Activated CD8-positive, alpha-beta T cell treated with anti-CD3 and anti-CD28 coated beads for 36 hours (primary cell): ENCODE measurements around the gene KRTAP12-1. TPM values are rescaled to one million over a fixed set of nuclear protein-coding genes. Genes with fewer than 3 reads are reported as not detected.

ENCODE experiments used
- ATAC-seq: fragments of 200-7000 bp; cut with Tn5 transposase; one replicate; pipeline ENCODE4 v1.10.0; 2021; ENCODE audit warnings: mild to moderate bottlenecking, moderate library complexity
- CTCF ChIA-PET: fragments of 350-600 bp; sonication (Branson Sonifier 250); formaldehyde crosslinking; loops from one replicate; lab custom pipeline; 2021; ENCODE audit warnings: antibody characterized with exemption; lab: Charles Lee
- POLR2A ChIA-PET: fragments of 350-600 bp; sonication (Branson Sonifier 250); formaldehyde crosslinking; loops from one replicate; lab custom pipeline; 2021; ENCODE audit warnings: antibody characterized with exemption; lab: Charles Lee
- DNase-seq: peaks from one replicate; pipeline ENCODE4 v3.0.0-alpha.2; 2020
- H3K27ac Mint-ChIP-seq: one replicate; pipeline ENCODE4 v1.8.0; 2021; ENCODE audit warnings: mild to moderate bottlenecking, mixed read lengths
- H3K27me3 Mint-ChIP-seq: one replicate; pipeline ENCODE4 v1.8.0; 2021; ENCODE audit warnings: mixed read lengths
- H3K36me3 Mint-ChIP-seq: one replicate; pipeline ENCODE4 v1.8.0; 2021; ENCODE audit warnings: low read depth, mixed read lengths
- H3K4me1 Mint-ChIP-seq: one replicate; pipeline ENCODE4 v1.8.0; 2021; ENCODE audit warnings: low read depth, mixed read lengths
- H3K4me3 Mint-ChIP-seq: one replicate; pipeline ENCODE4 v1.8.0; 2021; ENCODE audit warnings: mild to moderate bottlenecking, moderate library complexity, mixed read lengths
- H3K9me3 Mint-ChIP-seq: one replicate; pipeline ENCODE4 v1.8.0; 2021; ENCODE audit warnings: mixed read lengths
- intact Hi-C: fragments of 100-400 bp; cut with micrococcal nuclease; formaldehyde crosslinking; loops from one replicate; pipeline ENCODE4 v1.10.0; 2022
- total RNA-seq, 2 experiments: library from RNA; stranded (reverse); gene quantifications; one replicate each; pipeline ENCODE4 v1.2.3, GENCODE V29; 2021
- TF ChIP-seq, protein P1 (sequence below): fragments of 200-600 bp; IDR thresholded peaks from one replicate; pipeline ENCODE4 v1.8.0; 2022; ENCODE audit warnings: antibody characterized with exemption, mild to moderate bottlenecking

KRTAP12-1 gene
- total RNA-seq, 2 experiments from 2014 or later: not detected

DNA sequence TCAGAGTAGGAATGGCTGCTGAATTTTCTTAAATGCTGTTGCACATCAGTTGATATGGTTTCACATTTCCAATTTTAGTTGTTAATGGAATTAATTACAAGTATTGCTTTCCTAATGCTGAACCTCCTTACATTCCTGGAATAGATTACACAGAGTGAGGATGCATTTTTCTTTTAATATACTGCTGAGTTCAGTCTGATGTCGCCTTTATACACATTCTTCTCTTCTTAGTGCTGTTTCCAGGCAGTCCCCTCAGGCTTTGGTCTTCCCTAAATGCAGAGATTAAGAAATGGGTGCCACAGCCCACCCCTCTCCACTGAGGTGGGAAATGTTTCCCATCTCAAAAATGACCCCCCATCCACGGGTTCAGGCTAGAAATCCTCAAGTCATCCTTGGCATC, 36.1 kb upstream of the KRTAP12-1 start:
- no peak overlapping the region for H3K4me3 Mint-ChIP-seq
- H3K27ac Mint-ChIP-seq: no peak overlapping the region
- DNase-seq (no peak), ATAC-seq (no peak)
- TF ChIP-seq, protein P1, sequence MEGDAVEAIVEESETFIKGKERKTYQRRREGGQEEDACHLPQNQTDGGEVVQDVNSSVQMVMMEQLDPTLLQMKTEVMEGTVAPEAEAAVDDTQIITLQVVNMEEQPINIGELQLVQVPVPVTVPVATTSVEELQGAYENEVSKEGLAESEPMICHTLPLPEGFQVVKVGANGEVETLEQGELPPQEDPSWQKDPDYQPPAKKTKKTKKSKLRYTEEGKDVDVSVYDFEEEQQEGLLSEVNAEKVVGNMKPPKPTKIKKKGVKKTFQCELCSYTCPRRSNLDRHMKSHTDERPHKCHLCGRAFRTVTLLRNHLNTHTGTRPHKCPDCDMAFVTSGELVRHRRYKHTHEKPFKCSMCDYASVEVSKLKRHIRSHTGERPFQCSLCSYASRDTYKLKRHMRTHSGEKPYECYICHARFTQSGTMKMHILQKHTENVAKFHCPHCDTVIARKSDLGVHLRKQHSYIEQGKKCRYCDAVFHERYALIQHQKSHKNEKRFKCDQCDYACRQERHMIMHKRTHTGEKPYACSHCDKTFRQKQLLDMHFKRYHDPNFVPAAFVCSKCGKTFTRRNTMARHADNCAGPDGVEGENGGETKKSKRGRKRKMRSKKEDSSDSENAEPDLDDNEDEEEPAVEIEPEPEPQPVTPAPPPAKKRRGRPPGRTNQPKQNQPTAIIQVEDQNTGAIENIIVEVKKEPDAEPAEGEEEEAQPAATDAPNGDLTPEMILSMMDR: no peak
- H3K9me3 Mint-ChIP-seq: peaks cover 3% of the 10 kb centered on the region
- intact Hi-C loops: no loop called here
- ChIA-PET POLR2A (no interaction called here), CTCF (interaction anchor here (2.4 kb wide), 1 partner anchor 208 kb away, joined by 11 read pairs; no protein-coding TSS in a partner anchor)
- peaks cover 35% of the 10 kb centered on the region for H3K27me3 Mint-ChIP-seq
- peaks cover 5% of the 10 kb centered on the region for H3K4me1 Mint-ChIP-seq
- no peaks in the 10 kb centered on the region for H3K36me3 Mint-ChIP-seq

DNA sequence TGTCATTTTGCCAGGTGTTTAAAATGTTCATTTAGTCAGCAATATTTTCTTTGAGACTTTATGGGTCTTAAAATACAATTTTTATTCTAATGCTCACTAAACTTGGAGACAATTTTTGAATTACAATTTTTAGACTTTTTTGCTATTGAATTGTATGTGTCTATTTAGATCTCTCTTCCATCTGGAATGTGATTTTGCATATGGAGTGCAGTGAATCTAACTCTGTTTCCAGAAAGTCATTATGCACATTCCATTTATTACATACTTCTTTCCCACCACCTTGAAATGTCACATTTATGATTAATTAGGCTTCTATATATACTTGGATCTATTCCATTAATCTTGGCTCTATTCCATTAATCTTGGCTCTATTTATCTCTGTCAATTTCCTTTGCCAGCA, 35.0 kb upstream of the KRTAP12-1 start:
- DNase-seq (no peak), ATAC-seq (no peak)
- ChIA-PET CTCF (no interaction called here), POLR2A (no interaction called here)
- H3K9me3 Mint-ChIP-seq: peaks cover 3% of the 10 kb centered on the region
- H3K27ac Mint-ChIP-seq: no peak overlapping the region
- intact Hi-C loops: no loop called here
- no peaks in the 10 kb centered on the region for H3K36me3 Mint-ChIP-seq
- TF ChIP-seq, protein P1: no peak
- H3K4me3 Mint-ChIP-seq: no peak overlapping the region
- H3K27me3 Mint-ChIP-seq: peaks cover 36% of the 10 kb centered on the region
- H3K4me1 Mint-ChIP-seq: no peaks in the 10 kb centered on the region

DNA sequence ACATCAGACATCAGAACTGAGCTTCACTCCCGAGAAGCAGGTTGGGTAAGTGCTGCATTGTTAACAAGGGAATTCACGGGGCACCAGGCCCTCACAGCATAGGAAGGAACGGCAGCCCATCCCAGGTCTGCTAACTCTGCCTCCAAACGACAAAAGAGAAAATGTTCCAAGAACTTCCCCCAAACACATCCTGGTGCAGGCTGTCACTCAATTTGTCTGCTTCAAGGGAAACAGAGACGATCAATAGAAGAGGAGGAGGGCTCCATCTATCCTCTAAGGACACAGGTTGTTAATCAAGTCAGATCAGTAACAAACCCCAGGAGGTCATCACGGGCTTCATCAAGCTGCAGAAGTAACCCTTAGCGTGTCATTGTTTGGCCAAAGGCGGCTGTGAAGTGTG, 32.9 kb upstream of the KRTAP12-1 start:
- ATAC-seq: no peak
- H3K27ac Mint-ChIP-seq: no peak overlapping the region
- TF ChIP-seq, protein P1: no peak
- CTCF ChIA-PET: no interaction called here
- DNase-seq: no peak
- intact Hi-C loops: no loop called here
- H3K4me3 Mint-ChIP-seq: no peak overlapping the region
- peaks cover 3% of the 10 kb centered on the region for H3K9me3 Mint-ChIP-seq
- peaks cover 47% of the 10 kb centered on the region for H3K27me3 Mint-ChIP-seq
- H3K36me3 Mint-ChIP-seq: no peaks in the 10 kb centered on the region
- H3K4me1 Mint-ChIP-seq: peaks cover 9% of the 10 kb centered on the region
- POLR2A ChIA-PET: no interaction called here

DNA sequence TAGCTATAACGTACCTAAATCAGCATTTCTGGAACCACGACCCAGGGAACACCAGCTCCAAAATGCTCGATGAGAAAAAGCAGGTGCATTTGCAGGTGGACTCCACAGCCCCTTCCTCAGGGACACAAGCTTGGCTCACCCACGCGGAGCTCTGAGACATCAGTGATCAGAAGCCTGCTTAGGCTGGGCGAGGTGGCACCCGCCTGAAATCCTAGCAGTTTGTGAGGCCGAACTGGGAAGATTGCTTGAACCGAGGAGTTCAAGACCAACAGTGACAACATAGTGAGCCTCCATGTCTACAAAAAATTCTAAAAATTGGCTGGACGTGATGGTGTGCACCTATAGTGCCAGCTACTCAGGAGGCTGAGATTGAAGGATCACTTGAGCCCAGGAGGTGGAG, 31.9 kb upstream of the KRTAP12-1 start:
- CTCF ChIA-PET: interaction anchor here (0.8 kb wide), 1 partner anchor 29 kb away, joined by 5 read pairs; no protein-coding TSS in a partner anchor
- intact Hi-C loops: no loop called here
- H3K4me3 Mint-ChIP-seq: no peak overlapping the region

DNA sequence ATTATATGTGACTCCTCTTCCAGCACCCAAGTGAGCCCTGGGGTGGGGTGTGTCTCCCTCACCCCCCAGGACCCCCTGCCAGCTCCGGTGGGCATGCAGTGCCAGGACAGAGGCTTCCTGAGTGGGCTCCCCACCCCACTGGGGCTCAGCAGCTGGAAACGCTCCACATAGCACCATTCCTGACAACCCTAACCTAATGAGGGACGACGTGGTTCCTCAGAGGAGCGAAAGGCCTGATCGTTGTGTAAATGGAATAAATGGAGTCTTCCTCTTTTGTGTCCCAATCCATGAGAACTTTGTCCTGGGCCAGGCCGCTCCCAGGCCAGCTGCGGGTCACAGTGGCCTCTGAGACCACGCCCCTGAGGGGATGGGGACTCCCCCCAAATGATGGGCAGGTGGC, 31.2 kb upstream of the KRTAP12-1 start:
- TF ChIP-seq, protein P1: no peak
- no peaks in the 10 kb centered on the region for H3K36me3 Mint-ChIP-seq
- peaks cover 16% of the 10 kb centered on the region for H3K4me1 Mint-ChIP-seq
- ChIA-PET CTCF (interaction anchor here (0.8 kb wide), 1 partner anchor 30 kb away, joined by 5 read pairs; no protein-coding TSS in a partner anchor), POLR2A (no interaction called here)
- H3K4me3 Mint-ChIP-seq: no peak overlapping the region
- H3K27me3 Mint-ChIP-seq: peaks cover 57% of the 10 kb centered on the region
- H3K9me3 Mint-ChIP-seq: peaks cover 3% of the 10 kb centered on the region
- ATAC-seq: no peak
- DNase-seq: no peak
- intact Hi-C loops: no loop called here
- H3K27ac Mint-ChIP-seq: no peak overlapping the region

More for the DNA sequence above, 31.9 kb upstream of the KRTAP12-1 start:
- TF ChIP-seq, protein P1: no peak
- POLR2A ChIA-PET: no interaction called here
- Mint-ChIP-seq H3K27ac (no peak overlapping the region), H3K36me3 (no peaks in the 10 kb centered on the region), H3K9me3 (peaks cover 3% of the 10 kb centered on the region), H3K27me3 (peaks cover 54% of the 10 kb centered on the region), H3K4me1 (peaks cover 16% of the 10 kb centered on the region)
- no peak for ATAC-seq
- DNase-seq: no peak
